ENCODE results near the gene IRF2BPL. TPM values are rescaled to one million over a fixed set of nuclear protein-coding genes. Genes with fewer than 3 reads are reported as not detected.

Gene IRF2BPL
- total RNA-seq, 2 experiments from 2014 or later = 36.2 to 37.7 TPM

GRCh38 chr14:76985540-76986230, 42.8 kb downstream of the IRF2BPL start:
- Mint-ChIP-seq H3K4me3 (no peak overlapping the region), H3K27me3 (no peaks in the 10 kb centered on the region), H3K9me3 (peaks cover 10% of the 10 kb centered on the region), H3K27ac (no peak overlapping the region), H3K4me1 (ENCODE audit: low read depth) (peaks cover 3% of the 10 kb centered on the region), H3K36me3 (ENCODE audit: low read depth) (no peaks in the 10 kb centered on the region)
- intact Hi-C loops (cut with micrococcal nuclease) = no loop called here
- POLR2A ChIA-PET = no interaction called here
- TF ChIP-seq CTCF (IDR thresholded peaks at IDR 0.05) = no peak
- DNase-seq (no peak), ATAC-seq (no peak)
- CTCF ChIA-PET = interaction anchor here (1.0 to 1.7 kb wide), 3 partner anchors 23 to 72 kb away, joined by 3 to 7 read pairs (median 3); no protein-coding TSS in a partner anchor

GRCh38 chr14:76984787-76985375, 43.6 kb downstream of the IRF2BPL start:
- H3K9me3 Mint-ChIP-seq = peaks cover 10% of the 10 kb centered on the region
- CTCF ChIA-PET = interaction anchor here (1.0 to 1.7 kb wide), 3 partner anchors 23 to 71 kb away, joined by 3 to 7 read pairs (median 3); no protein-coding TSS in a partner anchor

GRCh38 chr14:76984297-76984696, 44.2 kb downstream of the IRF2BPL start:
- POLR2A ChIA-PET = no interaction called here
- Mint-ChIP-seq H3K27ac (no peak overlapping the region), H3K27me3 (no peaks in the 10 kb centered on the region), H3K9me3 (peaks cover 10% of the 10 kb centered on the region), H3K36me3 (ENCODE audit: low read depth) (no peaks in the 10 kb centered on the region), H3K4me1 (ENCODE audit: low read depth) (peaks cover 7% of the 10 kb centered on the region), H3K4me3 (no peak overlapping the region)
- DNase-seq = no peak
- no peak for ATAC-seq
- intact Hi-C loops (cut with micrococcal nuclease) = no loop called here
- no peak for TF ChIP-seq CTCF (IDR thresholded peaks at IDR 0.05)
- CTCF ChIA-PET = interaction anchor here (0.9 to 1.7 kb wide), 6 partner anchors 13 to 86 kb away, joined by 3 to 7 read pairs (median 4); no protein-coding TSS in a partner anchor

More at GRCh38 chr14:76984787-76985375, 43.6 kb downstream of the IRF2BPL start:
- H3K27me3 Mint-ChIP-seq = no peaks in the 10 kb centered on the region
- POLR2A ChIA-PET = no interaction called here
- peaks cover 3% of the 10 kb centered on the region for H3K4me1 Mint-ChIP-seq (ENCODE audit: low read depth)
- intact Hi-C loops (cut with micrococcal nuclease) = no loop called here
- no peaks in the 10 kb centered on the region for H3K36me3 Mint-ChIP-seq (ENCODE audit: low read depth)
- DNase-seq = no peak
- no peak for ATAC-seq
- H3K27ac Mint-ChIP-seq = no peak overlapping the region
- TF ChIP-seq CTCF (IDR thresholded peaks at IDR 0.05) = no peak
- no peak overlapping the region for H3K4me3 Mint-ChIP-seq

- no peaks in the 10 kb centered on the region for H3K27me3 Mint-ChIP-seq
- no peak overlapping the region for H3K27ac Mint-ChIP-seq
- ATAC-seq = no peak
- H3K36me3 Mint-ChIP-seq (ENCODE audit: low read depth) = no peaks in the 10 kb centered on the region
- POLR2A ChIA-PET = interaction anchor here (1.7 kb wide), 1 partner anchor 10 kb away, joined by 7 read pairs; no protein-coding TSS in a partner anchor
- peaks cover 24% of the 10 kb centered on the region for H3K4me1 Mint-ChIP-seq (ENCODE audit: low read depth)
- CTCF ChIA-PET = interaction anchor here (0.8 to 1.8 kb wide), 4 partner anchors 25 to 106 kb away, joined by 3 to 4 read pairs (median 4); no protein-coding TSS in a partner anchor
- no peak for DNase-seq
- H3K4me3 Mint-ChIP-seq = no peak overlapping the region
- peaks cover 10% of the 10 kb centered on the region for H3K9me3 Mint-ChIP-seq
- intact Hi-C loops (cut with micrococcal nuclease) = no loop called here
- no peak for TF ChIP-seq CTCF (IDR thresholded peaks at IDR 0.05)
Measured at GRCh38 chr14:76981670-76982069, 46.8 kb downstream of the IRF2BPL start.
